CD4-positive, alpha-beta T cell treated with Interleukin-17A for 1 hour (primary cell): ENCODE measurements around the gene EEFSEC.
A peak's percentile ranks its signal among the peaks of the same experiment; 100 is the strongest.

ENCODE experiments used
- DNase-seq: peaks from one replicate; pipeline ENCODE4 v3.0.0-alpha.2; 2020

EEFSEC gene

GRCh38 chr3:128433837-128434165, 280.5 kb downstream of the EEFSEC start:
- DNase-seq = no peak

GRCh38 chr3:128434524-128434923, 281.2 kb downstream of the EEFSEC start:
- no peak for DNase-seq

- DNase-seq = no peak
These were observed 281.8 kb downstream of the EEFSEC start for GRCh38 chr3:128435058-128435457.

GRCh38 chr3:128435561-128435960, 282.3 kb downstream of the EEFSEC start:
- DNase-seq = no peak

- no peak for DNase-seq
These were observed 282.9 kb downstream of the EEFSEC start for GRCh38 chr3:128436214-128436613.

GRCh38 chr3:128438488-128439072, 285.3 kb downstream of the EEFSEC start:
- no peak for DNase-seq

GRCh38 chr3:128439226-128439625, 285.9 kb downstream of the EEFSEC start:
- DNase-seq = no peak

GRCh38 chr3:128442070-128442469, 288.8 kb downstream of the EEFSEC start:
- no peak for DNase-seq

- DNase-seq = no peak
These were observed 289.7 kb downstream of the EEFSEC start for GRCh38 chr3:128442949-128443348.

- DNase-seq = no peak
These were observed 290.5 kb downstream of the EEFSEC start for GRCh38 chr3:128443771-128444170.

GRCh38 chr3:128445357-128445756, 292.1 kb downstream of the EEFSEC start:
- no peak for DNase-seq

- DNase-seq = no peak
These were observed 293.5 kb downstream of the EEFSEC start for GRCh38 chr3:128446821-128447220.

GRCh38 chr3:128447561-128448013, 294.3 kb downstream of the EEFSEC start:
- DNase-seq = peak; percentile 3

GRCh38 chr3:128448491-128448890, 295.2 kb downstream of the EEFSEC start:
- peak; percentile 49 for DNase-seq

GRCh38 chr3:128449111-128449638, 295.9 kb downstream of the EEFSEC start:
- DNase-seq = no peak

- no peak for DNase-seq
These were observed 298.8 kb downstream of the EEFSEC start for GRCh38 chr3:128452120-128452519.

GRCh38 chr3:128452678-128453275, 299.5 kb downstream of the EEFSEC start:
- no peak for DNase-seq

- DNase-seq = no peak
These were observed 300.4 kb downstream of the EEFSEC start for GRCh38 chr3:128453501-128454309.

GRCh38 chr3:128454310-128454618, 301.0 kb downstream of the EEFSEC start:
- no peak for DNase-seq

- DNase-seq = no peak
These were observed 301.8 kb downstream of the EEFSEC start for GRCh38 chr3:128455116-128455515.

GRCh38 chr3:128455786-128456748, 302.8 kb downstream of the EEFSEC start:
- DNase-seq = no peak

GRCh38 chr3:128456776-128457715, 303.8 kb downstream of the EEFSEC start:
- DNase-seq = no peak
